ENCODE results near the gene GMEB2.
A peak's percentile ranks its signal among the peaks of the same experiment; 100 is the strongest.
"Not testable (repeated sequence)": the region's sequence is repeated elsewhere in the genome, so short reads cannot be mapped to it uniquely, and the experiment has no call there.

Gene GMEB2

DNA sequence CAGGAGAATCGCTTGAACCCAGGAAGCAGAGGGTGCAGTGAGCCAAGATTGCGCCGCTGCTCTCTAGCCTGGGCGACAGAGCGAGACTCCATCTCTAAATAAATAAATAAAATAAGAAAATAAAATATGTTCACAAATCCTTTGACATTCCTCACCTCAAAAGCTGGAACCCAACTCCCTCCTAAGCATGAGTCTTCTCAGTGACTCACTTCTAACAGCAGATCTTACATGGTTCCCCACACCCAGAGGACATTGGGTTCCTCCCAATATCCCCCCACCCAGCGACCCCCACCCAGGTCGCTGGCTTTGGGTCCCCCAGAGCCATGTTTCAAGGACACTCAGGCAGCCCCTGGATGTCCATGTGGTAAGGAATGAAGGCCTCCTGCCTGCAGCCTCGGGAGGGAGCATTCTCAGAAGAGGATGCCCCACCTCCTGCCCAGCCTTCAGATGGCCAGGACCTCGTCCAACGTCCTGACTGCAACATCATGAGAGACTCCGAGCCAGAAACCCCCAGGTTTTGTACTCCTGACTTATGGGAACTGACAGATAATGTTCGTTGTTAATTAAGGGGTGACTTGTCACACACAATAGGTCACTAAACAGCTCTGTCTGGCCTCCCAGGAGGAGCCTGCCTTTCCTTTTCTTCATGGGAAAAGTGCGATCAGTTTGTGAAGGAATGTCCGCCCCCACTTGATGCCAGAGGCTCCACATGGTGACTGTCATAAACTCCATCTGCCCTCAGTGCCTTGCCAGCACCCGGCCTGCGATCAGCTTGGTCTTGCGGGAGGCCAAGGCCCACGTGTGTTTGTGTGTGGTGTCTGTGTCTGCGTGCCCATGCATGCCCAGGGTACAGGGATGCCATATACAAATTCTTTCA, 10.1 kb upstream of the GMEB2 start:
- DNase-seq: no peak

DNA sequence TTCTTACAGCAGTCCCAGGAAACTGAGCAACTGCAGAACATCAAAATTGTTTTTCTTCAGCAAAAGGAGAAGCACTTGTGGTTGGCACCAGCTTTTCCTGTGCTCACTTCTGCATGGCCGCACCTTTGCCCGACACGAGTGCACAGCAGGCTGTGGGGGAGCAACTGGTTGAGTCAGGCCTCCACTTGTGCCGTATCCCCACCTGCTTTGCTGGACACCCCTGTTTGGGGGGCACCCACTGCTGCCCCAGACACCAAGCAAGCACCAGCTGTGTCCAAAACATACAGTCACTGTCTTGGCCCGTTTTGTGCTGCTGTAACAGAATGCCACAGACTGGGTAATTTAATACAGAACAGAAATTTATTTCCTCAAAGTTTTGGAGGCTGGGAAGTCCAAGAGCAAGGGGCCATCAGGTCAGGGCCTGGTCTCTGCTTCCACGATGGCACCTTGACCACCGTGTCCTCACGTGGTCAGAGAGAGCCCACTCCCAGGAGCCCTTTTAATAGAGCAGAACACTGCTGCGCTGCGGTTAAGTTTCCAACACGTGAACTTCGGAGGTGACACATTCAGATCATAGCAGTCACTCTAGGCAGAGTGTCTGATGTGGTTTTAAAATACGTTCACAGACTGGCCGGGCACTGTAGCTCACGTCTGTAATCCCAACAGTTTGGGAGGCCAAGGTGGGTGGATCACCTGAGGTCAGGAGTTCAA, 8.7 kb upstream of the GMEB2 start:
- peak; percentile 88 for DNase-seq

DNA sequence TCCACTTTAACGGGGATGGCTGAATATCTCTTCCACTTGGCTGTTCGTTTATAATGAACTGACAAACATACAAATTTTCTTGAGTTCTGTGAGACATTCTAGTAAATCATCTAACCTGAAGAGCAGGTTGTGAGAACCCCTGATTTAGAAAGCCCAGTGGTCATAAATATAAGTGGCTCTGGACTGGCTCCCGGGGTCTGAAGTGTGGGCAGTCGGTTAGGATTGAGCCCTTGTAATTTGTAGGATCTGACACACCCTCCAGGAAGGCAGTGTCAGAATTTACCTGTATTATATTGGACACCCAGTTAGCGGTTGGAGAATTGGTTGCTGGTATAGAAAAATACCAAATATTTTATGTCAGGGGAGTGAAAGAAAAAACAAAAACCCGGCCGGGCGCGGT, 6.8 kb upstream of the GMEB2 start:
- no peak for DNase-seq

DNA sequence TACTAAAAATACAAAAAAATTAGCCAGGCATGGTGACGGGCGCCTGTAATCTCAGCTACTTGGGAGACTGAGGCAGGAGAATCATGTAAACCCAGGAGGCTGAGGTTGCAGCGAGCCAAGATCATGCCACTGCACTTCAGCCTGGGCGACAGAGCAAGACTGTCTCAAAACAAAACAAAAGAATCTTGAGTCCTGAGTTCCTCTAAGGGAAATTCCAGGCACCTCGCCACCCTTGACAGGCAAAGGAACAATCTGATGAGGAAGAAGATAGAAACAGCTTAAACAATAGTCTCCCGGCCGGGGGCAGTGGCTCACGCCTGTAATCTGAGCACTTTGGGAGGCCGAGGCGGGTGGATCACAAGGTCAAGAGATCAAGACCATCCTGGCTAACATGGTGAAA, 4.5 kb upstream of the GMEB2 start:
- DNase-seq: not testable (repeated sequence)

DNA sequence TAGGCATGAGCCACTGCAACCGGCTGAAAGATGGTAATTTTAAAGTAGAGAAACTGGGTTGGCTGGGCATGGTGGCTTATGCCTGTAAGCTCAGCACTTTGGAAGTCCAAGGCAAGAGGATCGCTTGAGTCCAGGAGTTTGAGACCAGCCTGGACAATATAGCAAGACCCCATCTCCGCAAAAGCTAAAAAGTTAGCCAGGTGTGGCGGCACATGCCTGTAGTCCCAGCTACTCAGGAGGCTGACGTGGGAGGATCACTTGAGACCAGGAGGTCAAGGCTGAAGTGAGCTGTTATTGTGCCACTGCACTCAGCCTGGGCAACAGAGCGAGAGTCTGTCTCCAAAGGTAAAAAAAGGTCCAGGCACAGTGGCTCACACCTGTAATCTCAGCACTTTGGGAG, 4.1 kb upstream of the GMEB2 start:
- not testable (repeated sequence) for DNase-seq

DNA sequence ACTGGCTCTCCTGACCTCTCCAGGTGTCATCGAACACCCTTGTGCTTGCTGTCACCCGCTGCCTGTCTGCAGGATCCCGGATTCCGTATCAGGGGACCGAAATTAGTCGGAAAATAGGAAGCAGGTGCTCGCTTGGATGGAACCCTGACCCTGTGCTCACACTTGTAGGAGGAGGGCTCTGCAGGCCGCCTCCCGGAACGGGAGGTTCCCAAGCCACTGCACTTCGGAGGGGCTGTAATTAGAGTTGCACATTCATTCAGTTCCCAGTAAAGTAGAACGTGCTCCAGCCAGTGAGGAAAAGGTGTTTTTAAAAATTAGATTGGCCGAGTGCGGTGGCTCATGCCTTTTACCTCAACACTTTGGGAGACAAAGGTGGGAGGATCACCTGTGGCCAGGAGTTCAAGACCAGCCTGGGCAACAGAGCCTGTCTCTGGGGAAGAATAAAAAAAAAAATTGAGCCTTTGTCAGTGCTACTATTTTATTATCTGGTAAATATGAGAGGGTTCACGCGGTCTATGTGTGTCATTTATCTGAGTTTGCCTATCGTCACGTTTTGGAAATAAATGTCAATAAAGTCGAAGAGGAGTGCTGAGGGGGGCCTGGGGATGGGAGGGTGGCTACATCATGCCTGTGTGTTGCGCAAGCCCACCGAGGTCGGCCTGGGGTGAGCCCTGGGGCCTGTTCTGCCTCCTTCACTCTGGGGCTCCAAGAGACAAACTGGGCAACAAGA, 1.5 kb upstream of the GMEB2 start:
- peak; percentile 89 for DNase-seq

DNA sequence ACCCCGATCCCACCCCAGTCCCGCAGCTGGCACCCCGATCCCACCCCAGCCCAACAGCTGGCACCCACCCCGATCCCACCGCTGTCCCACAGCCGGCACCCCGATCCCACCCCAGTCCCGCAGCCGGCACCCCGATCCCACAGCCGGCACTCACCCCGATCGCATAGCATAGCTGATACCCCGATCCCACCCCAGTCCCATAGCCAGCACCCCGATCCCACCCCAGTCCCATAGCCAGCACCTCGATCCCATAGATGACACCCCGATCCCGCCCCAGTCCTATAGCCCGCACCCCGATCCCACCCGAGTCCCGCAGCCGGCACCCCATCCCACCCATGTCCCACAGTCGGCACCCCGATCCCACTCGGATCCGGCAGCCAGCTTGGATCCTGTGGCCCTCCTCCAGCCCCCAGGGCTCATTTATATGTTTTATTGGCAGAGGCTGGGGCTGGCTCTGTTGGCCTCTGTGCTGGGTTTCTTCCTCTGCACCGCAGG, 897 bp upstream of the GMEB2 start:
- DNase-seq: no peak

DNA sequence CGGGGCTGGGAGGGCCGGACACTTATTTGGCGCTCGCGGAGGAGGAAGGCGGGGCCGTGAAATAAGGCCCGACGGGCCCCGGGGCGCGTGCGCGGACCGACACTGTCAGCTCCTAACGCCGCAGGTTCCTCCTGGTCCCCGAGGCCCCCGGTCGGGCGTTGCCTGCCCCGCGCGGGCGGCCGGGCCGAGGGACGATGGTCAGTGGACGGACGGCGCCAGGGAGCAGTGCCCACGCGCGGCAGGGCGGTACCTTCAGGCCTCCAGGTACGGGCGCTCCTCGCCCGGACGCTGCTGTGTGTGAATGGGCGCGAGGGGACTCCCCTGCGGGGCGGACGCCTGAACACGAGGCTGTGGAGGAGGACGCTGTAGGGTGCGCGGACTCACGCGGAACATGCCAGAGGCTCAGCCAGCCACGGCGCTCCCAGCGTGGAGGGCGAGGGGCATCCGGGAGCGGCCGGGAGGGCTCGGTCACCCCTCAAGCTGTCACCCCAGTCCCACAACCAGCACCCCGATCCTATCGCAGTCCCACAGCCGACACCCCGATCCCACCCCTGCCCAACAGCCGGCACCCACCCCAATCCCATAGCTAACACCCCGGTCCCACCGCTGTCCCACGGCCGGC, 339 bp upstream of the GMEB2 start:
- DNase-seq: peak; percentile 96

DNA sequence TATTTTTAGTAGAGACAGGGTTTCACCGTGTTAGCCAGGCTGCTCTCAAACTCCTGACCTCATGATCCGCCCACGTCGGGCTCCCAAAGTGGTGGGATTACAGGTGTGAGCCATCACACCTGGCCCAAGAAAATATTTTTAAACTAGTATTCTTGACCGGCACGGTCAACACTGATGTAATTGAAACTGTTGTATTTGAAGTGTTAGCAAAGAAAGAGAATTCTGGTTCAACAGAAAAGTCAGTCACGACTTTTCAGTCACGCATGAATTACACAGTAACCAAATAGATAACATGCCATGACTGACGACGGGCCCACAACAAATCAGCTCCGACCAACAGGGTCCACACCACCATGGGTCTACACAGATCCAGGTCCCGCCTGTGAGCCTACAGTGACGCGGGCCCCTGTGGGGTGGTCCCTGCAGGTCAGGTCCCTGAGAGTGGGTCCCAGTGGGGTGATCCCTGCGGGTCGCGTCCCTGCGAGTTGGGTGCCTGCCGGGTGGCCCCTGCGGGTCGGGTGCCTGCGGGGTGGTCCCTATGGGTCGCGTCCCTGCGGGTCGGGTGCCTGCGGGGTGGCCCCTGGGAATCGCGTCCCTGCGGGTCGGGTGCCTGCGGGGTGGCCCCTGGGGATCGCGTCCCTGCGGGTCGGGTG, 1.0 kb downstream of the GMEB2 start:
- DNase-seq: no peak

DNA sequence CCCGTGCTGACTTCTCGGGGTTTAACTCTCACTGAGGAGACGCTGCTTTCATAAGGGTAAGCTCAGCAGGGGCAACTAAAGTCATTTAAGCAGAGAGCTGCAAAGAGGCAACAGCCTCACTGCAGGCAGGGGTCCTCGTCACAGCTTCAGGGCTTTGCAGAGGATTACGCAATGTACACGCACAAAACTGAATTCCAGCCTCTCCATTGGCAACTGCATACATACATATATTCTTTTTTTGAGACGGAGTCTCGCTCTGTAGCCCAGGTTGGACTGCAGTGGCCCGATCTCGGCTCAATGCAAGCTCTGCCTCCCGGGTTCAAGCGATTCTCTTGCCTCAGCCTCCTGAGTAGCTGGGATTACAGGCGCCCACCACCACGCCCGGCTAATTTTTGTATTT, 2.4 kb downstream of the GMEB2 start:
- no peak for DNase-seq

DNA sequence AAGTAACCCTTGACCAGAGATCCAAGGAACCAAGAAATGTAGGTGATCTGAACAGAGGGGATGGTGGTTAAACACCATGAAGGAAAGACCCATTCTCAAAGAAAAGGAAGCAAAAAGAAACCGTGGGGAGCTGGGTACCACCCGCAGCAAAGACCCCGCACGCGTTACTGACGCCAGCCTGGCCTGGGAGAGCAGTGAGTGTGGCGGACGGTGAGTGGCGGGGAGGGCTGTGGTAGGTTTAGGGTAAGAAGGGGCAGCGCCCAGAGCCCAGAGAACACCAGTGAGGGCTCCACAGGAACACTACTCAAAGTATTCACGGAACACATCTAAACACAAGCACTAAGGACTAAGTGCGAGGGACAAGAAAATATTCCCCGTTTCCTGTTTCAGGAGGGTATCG, 4.2 kb downstream of the GMEB2 start:
- no peak for DNase-seq

DNA sequence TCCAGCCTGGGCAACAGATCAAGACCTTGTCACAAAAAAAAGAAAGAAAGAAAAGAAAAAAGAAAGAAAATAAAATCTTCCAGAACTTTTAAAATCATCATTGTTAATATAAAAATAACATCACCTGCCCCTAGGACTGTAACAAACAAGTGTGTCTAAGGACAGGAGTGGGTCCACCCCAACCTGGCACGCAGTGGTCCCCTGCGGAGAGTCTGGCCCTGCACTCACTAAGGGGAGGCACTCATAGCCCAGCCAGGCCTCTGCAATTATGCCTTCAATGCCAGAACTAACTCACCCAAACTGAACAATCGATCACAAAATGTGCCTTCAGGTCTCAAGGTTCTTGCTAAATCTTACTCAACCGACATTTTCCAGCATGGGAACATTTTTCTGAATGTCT, 4.8 kb downstream of the GMEB2 start:
- DNase-seq: no peak

DNA sequence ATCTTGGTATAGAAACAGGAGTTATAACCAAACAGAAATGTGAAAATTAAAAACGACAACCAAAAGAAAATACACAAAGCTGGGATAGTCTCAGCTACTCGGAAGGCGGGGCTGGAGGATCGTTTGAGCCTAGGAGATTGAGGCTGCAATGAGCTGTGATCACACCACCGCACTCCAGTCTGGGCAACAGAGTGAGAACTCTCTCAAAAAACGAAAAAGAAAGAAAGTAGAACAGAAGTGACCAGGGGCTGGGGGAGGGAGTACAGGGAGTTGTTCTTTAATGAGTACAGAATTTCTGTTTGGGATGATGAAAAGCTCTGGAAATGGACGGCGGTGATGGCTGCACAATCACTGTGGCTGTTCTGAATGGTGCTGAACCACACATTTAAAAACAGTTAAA, 5.9 kb downstream of the GMEB2 start:
- DNase-seq: no peak

DNA sequence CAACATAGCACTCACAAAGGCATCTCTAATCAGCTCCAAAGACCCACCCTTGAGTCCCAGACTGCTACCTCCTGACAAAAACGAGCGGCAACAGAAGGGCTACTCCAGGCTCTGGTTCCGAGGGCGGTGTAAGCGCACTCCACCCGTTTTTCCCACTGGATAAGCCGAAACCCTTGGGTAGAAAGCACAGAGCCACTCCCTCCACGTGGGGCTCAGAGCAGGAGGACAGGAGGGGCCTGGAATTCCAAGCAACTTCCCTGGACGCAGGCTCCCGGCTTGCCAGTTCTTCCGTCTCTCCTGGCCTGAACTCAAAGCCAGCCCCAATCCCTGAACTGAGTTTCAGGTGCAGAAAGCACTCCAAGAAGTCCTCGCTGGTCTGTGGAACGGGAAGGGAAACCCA, 7.4 kb downstream of the GMEB2 start:
- DNase-seq: no peak

DNA sequence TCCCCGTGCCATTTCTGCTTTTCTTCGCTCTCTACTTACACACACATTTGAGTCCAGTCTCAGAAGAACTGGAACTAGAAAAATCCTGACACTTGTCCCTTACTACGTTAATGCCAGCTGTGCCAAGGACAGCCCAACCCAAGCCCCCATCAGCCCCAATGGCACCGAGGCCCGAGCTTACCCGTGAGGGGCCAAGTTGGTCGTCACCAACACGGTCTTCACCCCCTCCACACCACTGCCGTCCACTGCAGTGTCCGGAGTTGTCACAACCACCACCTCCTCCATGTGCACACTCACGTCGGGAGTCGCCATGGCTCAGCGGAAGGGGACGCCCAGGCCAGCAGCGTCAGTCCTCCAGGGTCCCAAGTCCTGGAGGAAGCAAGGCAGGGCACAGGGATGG, 7.8 kb downstream of the GMEB2 start:
- DNase-seq: no peak

DNA sequence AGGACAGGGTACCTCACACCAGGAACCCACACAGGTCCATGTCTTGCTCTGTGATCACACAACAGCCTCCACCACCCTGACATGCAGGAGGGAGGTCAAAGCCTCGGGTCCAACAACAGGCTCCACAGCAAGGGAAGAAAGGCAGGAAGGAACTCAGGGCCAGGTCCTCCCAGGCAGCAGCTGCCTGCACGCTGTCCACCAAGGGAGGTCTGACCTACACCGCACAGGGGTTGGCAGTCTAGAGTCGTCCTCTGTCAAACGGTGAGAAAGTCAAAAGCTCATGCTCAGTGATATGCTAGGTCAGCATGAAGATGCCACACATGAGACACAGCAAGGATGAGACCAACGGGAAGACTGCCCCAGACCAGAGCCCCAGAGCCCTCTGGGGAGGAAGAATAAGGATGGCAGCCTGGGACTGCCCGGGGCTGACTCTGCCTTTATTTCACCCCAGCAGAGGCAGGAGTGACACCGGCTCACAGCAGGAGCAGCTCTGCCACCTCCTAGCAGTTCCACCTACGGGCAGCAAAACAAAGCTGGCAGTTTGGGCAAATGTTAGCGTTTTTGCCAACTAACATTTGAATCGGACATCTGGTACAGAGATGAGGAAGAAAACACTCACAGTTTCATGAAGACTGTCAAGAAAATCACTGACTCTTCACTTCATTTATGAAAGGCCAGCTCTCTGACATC, 8.5 kb downstream of the GMEB2 start:
- no peak for DNase-seq

DNA sequence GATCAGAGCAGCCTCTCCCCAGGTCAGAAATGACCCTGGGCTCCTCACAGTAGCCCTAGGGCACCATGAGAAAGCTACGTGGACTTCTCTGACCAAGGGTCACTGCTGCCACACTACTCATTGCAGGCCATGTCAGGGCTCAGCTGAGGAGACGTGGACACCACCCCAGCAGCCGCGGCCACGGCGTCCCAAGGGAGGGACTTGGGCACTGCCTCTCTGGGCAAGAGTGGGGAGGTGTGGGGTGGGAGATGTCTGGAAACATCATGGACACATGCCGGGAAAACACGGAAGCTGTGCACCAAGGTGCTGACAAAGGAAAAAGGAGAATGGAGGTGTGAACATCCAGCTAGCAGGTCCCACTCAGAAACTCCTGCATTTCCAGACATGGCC, 9.0 kb downstream of the GMEB2 start:
- DNase-seq: no peak

DNA sequence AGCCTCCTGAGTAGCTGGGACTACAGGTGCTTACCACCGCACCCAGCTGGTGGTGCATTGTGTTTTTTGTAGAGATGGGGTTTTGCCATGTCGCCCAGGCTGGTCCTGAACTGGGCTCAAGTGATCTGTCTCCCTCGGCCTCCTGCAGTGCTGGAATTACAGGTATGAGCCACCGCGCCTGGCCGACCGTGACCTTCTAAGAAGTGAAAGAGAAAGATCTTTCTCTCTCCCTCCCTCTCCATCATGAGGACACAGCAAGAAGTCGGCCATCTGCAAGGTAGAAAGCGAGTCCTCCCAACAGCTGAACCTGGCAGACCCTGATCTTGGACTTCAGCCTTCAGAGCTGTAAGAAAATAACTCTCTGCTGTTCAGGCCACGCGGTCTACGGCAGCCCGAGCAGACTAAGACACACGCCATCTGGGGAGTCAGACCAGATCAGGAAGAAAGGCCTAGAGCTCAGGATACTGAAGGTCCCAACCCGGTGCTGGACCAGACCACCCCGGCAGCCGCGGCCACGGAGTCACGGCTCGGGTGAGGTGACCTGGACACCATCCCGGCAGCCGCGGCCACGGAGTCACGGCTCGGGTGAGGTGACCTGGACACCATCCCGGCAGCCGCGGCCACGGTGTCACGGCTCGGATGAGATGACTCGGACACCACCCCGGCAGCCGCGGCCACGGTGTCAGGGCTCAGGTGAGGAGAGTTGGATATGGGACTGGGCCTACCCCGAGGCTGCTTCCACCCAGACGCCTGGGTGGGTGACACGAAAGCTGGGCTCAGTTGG, 9.6 kb downstream of the GMEB2 start:
- no peak for DNase-seq

DNA sequence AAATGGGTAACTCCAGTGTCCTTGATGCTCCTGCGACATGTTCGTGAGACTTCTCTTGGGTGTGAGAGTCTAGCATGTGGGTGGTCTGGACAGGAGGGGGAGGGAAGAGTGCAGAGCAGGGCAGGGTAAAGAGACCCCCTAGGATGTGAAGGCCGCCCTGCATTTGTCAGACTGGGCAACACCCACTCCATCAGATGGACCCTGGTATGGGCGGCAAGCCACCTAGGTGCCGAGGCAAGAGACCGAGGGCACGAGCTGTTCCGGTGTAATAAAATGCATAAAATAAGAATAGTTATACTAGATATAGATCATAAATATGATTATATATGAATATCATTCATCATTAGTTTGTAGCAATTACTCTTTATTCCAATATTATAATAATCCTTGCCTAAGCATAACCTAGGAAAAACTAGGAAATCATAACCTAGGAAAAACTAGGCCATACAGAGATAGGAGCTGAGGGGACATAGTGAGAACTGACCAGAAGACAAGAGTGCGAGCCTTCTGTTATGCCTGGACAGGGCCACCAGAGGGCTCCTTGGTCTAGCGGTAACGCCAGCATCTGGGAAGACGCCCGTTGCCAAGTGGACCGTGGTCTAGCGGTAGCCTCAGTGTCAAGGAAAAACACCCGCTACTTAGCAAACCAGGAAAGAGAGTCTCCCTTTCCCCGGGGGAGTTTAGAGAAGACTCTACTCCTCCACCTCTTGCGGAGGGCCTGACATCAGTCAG, 12.9 kb downstream of the GMEB2 start:
- DNase-seq: not testable (repeated sequence)

DNA sequence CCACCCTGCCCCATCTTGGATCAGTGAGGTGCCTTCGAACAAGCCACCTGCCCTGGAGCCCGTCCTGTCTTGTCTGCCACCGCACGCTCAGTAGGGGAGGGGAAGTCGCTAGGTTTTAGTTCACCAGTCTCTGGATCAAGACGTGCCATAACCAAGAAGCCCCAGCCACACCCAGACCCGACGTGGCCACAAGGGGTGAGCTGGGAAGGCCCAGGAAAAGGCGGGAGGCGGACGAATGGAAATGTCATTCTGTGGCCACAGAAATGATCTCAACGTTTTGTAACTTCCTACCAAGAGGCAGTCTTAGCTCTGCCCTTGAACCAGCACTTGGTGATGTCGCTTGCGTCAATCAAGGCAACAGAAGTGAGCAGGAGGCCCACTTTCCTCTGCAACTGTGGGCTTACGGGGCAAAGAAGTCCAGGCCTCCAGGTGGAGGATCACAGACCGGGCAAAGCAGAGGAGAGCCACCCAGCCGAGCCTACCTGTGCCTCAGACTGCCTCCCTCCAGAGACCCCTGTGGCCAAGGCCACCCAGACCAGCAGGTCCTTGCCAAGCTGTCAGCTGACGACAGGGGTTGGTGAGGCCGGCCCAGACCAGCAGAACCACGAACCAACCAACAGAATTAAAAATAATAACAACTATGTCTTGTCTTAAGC, 14.5 kb downstream of the GMEB2 start:
- no peak for DNase-seq
